ENCODE measurements around the gene ZSCAN5B.
"Not testable (repeated sequence)": the region's sequence is repeated elsewhere in the genome, so short reads cannot be mapped to it uniquely, and the experiment has no call there.

Gene ZSCAN5B

GRCh38 chr19:56197646-56198045 is at the start of gene ZSCAN5B:
Gene ZSCAN5B (minus strand): TSS chr19:56197783. CDS start chr19:56193052, 4,731 bp downstream.
- not testable (repeated sequence) for DNase-seq (ENCODE audit: low read depth, low spot score)

DNA sequence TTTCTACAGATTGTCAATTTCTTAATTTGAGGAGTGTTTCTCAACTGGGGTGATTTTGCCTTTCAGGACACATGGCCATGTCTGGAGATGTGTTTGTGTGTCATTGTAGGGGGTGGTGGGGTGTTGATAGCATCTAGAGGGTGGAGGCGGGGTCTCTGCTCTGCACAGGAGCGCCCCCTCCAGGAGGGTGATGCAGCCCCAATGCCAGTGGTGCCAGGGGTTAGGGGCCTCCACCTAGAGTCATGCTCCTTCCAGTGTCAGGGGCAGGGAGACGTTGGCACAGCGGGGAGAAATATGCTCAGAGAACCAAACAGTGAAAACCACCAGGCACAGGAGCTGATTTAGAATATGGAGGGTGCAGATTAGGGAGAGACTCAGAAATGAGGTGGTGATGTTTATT is 48.2 kb upstream of the ZSCAN5B start:
- not testable (repeated sequence) for DNase-seq (ENCODE audit: low read depth, low spot score)

DNA sequence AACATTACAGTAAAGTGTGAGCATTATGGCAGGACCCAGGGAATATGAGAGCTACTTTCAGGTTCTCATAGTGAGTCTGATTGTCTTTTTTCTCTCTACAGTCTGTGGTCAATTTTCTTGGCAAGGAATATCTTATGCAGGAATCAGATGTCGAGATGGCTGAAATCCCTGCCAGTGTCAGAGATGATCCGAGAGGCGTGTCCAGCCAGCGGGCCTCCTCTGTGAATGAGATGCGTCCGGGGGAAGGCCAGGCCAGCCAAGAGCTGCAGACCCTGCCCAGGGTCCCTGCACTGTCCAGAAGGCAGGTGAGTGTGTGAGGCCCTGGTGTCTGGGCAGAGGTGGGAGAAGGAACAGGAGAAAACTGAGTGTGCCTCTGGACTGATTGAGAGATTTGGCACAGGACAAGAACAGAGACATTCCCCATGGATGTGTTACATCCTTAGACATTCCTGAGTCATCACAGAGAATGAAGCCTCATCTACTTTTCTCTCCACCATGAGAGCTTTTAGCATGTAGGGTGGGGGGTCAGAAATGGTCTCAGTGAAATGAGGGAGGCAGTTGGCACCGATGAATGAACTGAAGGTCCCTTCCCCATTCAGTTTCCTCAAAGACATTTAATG is 47.6 kb upstream of the ZSCAN5B start:
- no peak for DNase-seq (ENCODE audit: low read depth, low spot score)

- DNase-seq (ENCODE audit: low read depth, low spot score), result no peak
Measured at GRCh38 chr19:56223481-56223880, 25.9 kb upstream of the ZSCAN5B start.

DNA sequence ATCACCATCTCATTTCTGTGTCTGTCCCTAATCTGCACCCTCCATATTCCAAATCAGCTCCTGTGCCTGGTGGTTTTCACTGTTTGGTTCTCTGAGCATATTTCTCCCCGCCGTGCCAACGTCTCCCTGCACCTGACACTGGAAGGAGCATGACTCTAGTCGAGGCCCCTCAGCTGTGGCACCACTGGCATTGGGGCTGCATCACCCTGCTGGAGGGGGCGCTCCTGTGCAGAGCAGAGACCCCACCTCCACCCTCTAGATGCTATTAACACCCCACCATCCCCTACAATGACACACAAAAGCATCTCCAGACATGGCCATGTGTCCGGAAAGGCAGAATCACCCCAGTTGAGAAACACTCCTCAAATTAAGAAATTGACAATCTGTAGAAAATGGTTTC is 25.3 kb upstream of the ZSCAN5B start:
- no peak for DNase-seq (ENCODE audit: low read depth, low spot score)

DNA sequence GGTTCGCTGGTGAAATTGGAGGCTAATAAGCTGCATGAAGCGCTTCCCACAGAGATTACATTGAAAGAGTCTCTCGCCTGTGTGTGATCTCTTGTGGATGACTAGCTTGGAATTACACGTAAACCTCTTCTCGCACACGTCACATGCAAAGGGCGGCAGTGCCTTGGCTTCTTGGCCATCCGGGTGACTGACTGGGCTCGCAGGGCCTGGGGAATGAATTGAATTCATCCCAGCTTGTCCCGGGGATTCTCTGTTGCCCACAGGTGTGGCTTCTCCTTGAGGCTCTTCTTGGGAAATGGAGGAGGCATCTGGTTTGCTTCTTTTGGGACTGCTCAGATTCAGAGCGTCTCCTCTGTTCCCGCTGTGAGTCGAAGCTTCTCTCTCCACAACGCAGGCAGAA is 24.3 kb upstream of the ZSCAN5B start:
- no peak for DNase-seq (ENCODE audit: low read depth, low spot score)

GRCh38 chr19:56221442-56221841 is 23.9 kb upstream of the ZSCAN5B start:
- DNase-seq (ENCODE audit: low read depth, low spot score), result not testable (repeated sequence)

GRCh38 chr19:56218961-56219360 is 21.4 kb upstream of the ZSCAN5B start:
- no peak for DNase-seq (ENCODE audit: low read depth, low spot score)

DNA sequence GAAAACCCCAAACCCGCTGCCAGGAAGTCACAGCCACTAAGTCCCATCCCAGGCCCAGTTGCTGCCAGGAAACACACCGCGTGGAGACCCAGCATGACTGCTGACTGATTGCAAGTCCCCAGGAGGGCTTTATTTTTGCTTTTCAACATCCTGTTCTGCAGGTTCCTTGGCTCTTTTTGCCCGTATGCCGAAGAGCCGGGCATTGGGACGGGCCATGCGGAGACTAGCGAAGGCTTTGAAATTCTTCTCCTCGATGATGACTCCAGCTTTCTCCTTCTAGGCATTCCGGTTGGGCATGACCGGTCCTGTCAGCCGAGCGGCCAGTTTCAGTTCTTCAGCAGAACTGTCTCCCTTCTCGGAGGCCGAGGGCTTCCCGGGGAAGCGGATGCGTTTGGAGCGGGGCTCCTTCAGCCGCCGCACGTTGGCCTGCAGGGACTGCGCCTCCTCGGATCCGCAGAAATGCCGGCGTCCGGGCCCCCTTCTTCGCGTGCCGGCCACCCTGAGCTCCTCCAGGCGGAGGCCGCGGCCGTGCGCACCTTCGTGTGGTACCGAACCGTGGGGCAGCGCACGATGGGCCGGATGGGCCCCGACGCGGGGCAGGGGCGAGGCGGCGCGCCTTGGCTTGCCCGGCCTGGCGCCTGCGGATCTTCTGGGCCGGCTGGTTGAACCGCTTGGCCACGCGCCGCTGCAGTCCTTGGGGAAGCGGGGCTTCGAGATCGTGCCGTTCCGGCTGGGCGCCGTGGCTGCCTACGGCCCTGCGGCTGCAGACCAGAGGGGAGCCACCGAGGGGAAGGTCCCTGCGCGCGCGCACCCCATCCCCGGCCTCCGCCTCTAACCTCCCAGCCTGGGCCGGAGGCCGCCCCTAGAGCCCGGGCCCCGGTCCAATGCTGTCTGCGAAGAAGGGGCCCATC is 19.7 kb upstream of the ZSCAN5B start:
- no peak for DNase-seq (ENCODE audit: low read depth, low spot score)

GRCh38 chr19:56211718-56212117 is 14.1 kb upstream of the ZSCAN5B start:
- DNase-seq (ENCODE audit: low read depth, low spot score), result no peak

DNA sequence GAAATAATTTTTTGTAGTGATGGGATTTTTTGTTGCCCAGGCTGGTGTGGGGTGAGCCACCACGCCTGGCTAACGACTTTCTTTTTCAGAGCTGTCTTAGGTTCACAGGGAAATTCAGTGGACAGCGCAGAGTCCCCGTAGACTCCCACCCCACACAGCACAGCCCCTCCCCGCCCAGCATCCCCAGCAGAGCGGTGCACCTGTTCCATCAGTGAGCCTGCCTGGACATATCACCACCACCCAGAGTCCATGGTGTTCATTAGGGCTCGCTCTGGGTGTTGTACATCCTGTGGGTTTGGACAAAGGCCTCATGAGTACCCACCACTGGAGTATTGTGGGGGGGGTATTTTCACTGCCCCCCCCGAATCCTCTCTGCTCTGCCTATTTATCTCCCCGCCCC is 12.5 kb upstream of the ZSCAN5B start:
- not testable (repeated sequence) for DNase-seq (ENCODE audit: low read depth, low spot score)

GRCh38 chr19:56209091-56209490 is 11.5 kb upstream of the ZSCAN5B start:
- DNase-seq (ENCODE audit: low read depth, low spot score), result no peak

DNA sequence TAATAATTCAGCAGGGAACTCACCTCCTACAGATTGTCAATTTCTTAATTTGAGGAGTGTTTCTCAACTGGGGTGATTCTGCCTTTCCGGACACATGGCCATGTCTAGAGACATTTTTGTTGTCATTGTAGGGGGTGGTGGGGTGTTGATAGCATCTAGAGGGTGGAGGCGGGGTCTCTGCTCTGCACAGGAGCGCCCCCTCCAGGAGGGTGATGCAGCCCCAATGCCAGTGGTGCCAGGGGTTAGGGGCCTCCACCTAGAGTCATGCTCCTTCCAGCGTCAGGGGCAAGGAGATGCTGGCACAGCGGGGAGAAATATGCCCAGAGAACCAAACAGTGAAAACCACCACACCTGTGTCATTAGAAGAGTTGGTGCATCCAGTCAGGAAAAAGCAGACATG is 10.0 kb upstream of the ZSCAN5B start:
- DNase-seq (ENCODE audit: low read depth, low spot score), result not testable (repeated sequence)

DNA sequence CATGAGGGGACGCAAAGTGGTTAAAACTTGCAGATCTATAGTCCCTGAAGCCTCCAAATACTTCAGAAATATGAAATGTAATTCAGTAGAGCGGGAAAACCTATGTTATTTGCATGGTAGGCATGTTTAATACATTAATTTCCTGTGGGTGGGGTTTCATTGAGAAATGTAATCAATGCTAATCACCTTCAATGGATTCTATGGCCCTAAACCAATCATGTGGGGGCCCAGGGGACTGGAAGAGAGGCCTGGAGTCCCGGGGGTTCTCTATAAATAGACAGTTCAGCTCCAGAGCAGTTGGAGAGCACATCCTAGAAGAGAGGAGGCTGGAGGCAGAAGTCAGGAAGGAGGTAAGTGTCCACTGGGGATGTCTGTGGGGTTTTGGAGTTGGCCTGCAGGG is 4.4 kb upstream of the ZSCAN5B start, which contains the start of gene ZSCAN5C:
Gene ZSCAN5C, plus strand, starts transcription at position 301 of the 400 bp plus-strand sequence. CDS start 3,641 bp downstream, outside the sequence.
- no peak for DNase-seq (ENCODE audit: low read depth, low spot score)

DNA sequence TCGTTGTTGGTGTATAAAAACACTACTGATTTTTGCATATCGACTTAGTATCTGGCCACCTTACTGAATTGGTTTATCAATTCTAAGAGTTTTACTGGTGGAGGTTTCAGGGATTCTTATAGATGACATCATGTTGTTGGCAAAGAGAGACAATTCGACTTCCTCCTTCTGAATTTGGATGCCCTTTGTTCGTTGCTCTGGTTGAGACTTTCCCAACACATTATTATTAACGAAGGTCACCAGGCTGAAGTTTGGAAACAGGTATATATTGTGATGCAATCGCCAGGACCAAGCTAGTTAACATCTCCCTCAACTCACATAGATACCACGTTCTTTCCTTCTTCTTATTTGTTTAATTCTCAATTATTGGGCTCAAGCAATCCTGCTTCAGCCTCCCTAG is 2.1 kb upstream of the ZSCAN5B start:
- no peak for DNase-seq (ENCODE audit: low read depth, low spot score)

GRCh38 chr19:56193981-56194640 is 3.5 kb downstream of the ZSCAN5B start:
- DNase-seq (ENCODE audit: low read depth, low spot score), result no peak

GRCh38 chr19:56191711-56192110 is 5.9 kb downstream of the ZSCAN5B start:
- DNase-seq (ENCODE audit: low read depth, low spot score), result no peak

DNA sequence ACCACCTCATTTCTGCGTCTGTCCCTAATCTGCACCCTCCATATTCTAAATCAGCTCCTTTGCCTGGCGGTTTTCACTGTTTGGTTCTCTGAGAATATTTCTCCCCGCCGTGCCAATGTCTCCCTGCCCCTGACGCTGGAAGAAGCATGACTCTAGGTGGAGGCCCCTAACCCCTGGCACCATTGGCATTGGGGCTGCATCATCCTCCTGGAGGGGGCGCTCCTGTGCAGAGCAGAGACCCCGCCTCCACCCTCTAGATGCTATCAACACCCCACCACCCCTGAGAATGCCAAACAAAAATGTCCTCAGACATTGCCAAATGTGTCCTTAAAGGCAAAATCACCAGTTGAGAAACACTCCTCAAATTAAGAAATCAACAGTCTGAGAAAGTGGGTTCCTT is 6.5 kb downstream of the ZSCAN5B start:
- no peak for DNase-seq (ENCODE audit: low read depth, low spot score)

GRCh38 chr19:56189785-56190184 is 7.8 kb downstream of the ZSCAN5B start:
- no peak for DNase-seq (ENCODE audit: low read depth, low spot score)

- no peak for DNase-seq (ENCODE audit: low read depth, low spot score)
Measured at GRCh38 chr19:56177564-56178243, 19.9 kb downstream of the ZSCAN5B start.

- DNase-seq (ENCODE audit: low read depth, low spot score), result no peak
Measured at GRCh38 chr19:56176881-56177280, 20.7 kb downstream of the ZSCAN5B start.

- not testable (repeated sequence) for DNase-seq (ENCODE audit: low read depth, low spot score)
Measured at GRCh38 chr19:56176310-56176709, 21.3 kb downstream of the ZSCAN5B start.
